ENCODE data around the gene USP4.

DNA sequence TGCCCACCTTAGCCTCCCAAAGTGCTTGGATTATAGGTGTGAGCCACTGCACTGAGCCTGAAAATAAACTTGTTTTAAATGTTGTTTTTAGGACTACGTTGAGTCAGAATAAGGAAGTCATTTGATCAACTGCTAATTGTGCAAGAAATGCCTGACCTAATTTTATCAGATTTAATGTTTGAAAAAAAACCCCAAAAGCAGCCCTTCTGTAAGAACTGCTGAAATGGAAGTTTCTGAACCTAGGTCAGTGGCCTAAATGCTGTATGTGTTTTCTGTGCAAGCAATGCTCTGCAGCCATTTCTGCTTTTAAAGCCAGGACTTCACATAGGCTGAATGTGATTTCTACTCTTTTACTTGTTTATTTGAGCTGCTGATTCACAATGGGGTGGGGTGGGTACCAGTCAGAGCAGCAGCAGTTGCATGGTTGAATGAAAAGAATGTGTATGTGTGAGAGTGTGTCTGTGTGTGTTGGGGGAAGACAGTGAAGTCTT is 11.7 kb upstream of the USP4 start:
- TF ChIP-seq, protein P1, sequence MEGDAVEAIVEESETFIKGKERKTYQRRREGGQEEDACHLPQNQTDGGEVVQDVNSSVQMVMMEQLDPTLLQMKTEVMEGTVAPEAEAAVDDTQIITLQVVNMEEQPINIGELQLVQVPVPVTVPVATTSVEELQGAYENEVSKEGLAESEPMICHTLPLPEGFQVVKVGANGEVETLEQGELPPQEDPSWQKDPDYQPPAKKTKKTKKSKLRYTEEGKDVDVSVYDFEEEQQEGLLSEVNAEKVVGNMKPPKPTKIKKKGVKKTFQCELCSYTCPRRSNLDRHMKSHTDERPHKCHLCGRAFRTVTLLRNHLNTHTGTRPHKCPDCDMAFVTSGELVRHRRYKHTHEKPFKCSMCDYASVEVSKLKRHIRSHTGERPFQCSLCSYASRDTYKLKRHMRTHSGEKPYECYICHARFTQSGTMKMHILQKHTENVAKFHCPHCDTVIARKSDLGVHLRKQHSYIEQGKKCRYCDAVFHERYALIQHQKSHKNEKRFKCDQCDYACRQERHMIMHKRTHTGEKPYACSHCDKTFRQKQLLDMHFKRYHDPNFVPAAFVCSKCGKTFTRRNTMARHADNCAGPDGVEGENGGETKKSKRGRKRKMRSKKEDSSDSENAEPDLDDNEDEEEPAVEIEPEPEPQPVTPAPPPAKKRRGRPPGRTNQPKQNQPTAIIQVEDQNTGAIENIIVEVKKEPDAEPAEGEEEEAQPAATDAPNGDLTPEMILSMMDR (IDR thresholded peaks at IDR 0.05), result no peak
- TF ChIP-seq POLR2A (IDR thresholded peaks at IDR 0.05), result no peak
- no peak for TF ChIP-seq POLR2AphosphoS5 (IDR thresholded peaks at IDR 0.05)
